GM19452 (cell line): ENCODE data around the gene SRGN.

Experiments used
- ATAC-seq: cut with Tn5 transposase; IDR thresholded peaks from one replicate; pipeline ENCODE4 v1.9.1; 2021; ENCODE audit not compliant: unreplicated experiment

The SRGN gene

DNA sequence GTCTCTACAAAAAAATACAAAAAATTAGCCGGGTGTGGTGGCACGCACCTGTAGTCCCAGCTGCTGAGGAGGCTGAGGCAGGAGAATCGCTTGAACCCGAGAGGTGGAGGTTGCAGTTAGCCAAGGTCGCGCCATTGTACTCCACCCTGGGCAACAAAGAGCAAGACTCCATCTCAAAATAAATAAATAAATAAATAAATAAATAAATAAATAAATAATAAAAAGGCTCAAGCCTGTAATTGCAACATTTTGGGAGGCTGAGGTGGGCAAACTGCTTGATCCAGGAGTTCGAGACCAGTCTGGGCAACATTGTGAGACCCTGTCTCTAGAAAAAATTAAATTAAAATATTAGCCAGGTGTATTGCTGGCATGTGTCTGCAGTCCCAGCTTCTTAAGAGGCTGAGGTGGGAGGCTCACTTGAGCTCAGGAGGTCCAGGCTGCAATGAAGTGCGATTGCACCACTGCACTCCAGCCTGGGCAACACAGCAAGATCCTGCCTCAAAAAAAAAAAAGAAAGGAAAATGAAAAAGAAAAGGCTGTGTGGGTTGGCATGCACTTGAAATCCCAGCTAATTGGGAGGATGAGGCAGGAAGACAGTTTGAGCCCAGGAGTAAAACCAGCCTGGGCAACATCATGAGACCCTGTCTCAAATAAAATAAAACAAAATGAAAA, 27.6 kb upstream of the SRGN start:
- no peak for ATAC-seq

DNA sequence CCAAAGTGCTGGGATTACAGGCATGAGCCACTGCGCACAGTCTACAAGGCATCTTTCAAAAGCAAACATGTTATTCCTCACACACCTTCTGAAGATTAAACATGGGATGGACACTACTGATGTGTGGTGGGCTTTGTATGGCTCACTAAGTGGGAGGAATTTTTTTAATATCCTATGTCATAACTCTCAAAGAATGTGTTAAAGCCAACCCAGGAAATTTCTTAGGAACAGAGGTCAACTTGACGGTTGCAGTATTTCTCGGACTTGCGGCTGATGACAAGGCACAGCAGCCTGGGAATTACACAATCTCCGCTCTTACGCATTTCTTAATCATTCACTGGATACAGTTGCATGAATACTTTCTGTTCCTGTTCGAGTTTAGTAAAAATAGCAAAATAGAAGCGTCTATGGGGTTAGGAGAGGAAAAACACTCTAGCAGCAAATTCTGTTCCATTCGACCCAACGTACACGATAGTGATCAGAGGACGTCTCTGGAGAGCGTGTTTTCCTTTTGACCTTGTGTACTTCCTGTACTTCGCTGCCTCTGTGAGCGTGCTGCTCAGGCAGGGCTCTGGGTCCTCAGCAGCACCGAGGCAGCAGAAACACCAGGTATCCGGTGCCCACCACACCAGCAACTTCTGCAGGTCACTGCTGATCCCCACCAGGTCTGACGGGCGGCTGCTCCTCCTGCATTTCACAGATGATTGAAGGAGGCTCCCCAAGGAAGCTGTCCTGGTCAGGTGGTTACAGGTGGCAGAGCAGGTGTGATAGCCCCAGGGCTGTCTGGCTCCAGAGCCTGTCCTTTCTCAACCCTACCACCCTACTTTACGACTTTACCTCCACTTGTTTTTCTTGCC, 26.4 kb upstream of the SRGN start:
- ATAC-seq, result peak; percentile 59

DNA sequence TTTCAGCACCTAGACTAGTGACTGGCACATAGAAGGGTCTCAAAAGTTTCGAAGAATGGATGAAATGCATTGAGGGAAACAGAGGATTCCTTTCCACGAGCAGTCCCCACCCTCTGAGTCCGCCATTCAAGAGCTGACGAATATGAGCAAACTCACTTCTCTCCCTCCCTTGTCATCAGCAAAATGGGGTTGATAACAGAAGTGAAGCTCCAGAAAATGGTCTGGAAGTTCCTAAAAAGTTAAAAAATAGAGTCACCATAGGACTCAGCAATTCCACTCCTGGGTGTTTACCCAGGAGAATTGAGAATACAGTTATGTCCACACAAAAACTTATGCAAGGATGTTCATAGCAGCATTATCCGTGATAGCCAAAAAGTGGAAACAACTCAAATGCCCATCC, 25.0 kb upstream of the SRGN start:
- ATAC-seq, result no peak

DNA sequence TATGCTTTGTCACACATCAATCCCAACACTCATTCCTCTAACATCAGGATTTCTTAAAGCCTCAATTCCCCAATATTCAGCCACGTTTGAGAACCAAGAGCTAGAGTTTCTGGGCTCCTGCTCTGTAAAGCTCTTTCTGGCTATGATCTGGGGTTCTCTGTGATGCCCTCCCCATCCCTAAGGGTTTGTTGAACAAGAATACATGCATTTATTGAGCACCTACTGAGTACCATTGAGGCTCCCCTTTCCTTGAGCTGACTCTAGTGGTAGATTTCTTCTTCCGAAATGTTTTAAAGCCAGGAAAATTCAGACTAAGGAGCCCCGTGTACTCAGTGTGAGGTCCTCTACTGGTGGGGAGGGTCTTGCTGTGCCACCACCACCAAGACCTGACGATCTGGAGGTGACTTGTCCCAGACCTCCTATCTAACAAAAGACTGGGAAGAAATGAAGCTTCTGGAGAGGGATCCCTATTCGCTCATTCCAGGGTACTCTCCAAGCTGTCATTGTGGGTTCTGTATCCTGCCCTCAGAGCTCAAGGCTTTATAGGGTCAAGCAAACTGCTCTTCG, 23.1 kb upstream of the SRGN start:
- ATAC-seq, result no peak

DNA sequence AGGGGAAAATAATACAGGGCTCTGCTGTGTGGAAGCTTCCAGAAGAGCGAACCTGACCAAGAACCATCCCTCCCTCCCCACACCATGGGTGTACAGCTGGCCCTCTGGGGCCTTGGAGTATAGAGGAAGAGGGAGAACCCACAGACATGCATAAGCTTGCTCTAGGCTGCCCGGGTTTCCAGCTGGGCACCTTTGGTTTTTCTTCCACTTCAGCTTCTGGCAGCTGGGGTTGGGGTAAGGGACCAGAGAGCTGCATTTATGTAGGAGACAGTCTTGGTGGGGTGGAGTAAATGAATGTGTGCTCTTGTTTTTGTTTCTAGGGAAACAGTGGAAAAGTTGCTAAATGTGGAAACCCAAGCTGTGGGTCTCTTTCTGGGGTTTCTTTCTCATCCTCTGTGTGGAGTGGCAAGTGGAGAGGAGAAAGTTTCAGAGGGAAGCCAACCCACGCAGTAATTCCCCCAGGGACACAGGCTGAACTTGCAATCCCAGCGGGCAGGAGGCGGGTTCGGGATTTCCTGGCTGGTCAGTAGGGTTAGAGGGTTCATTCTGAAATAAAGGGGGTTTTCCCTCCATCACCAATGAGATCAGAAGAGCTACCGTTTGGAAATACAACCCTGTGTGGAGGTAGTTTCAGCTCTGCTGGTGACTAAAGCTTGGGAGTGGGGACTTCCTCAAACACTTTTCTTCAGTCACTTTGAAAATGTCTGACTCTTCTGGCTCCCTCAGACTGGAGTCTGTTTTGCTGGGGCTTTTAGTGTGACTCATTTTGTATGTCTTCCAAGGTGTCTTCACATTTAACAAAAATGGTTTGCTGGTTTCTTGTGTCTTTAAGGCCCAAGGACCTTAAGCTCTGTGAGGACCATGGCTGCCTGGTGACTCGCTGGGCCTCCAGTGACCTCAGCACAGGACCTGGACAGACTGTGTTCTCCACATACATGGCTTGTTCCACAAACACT, 22.2 kb upstream of the SRGN start:
- peak; percentile 47 for ATAC-seq

DNA sequence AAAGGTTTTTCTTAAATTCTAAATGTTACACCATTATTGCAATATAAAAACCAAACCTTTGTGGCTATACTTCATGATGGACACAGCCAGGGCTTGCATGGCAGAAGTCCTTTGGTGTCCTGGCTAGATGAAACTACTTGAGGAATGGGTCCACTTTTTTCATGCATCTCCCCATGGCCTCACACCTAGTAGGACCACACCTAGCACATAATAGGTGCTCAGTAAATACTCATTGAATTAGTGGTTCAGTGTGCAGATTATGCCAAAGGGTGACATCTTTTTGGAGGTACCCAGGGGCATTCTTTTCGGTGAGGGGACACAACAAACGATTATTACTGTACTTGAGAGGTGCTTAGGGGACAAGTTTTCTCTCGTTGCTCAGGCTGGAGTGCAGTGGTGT, 20.7 kb upstream of the SRGN start:
- ATAC-seq, result no peak

DNA sequence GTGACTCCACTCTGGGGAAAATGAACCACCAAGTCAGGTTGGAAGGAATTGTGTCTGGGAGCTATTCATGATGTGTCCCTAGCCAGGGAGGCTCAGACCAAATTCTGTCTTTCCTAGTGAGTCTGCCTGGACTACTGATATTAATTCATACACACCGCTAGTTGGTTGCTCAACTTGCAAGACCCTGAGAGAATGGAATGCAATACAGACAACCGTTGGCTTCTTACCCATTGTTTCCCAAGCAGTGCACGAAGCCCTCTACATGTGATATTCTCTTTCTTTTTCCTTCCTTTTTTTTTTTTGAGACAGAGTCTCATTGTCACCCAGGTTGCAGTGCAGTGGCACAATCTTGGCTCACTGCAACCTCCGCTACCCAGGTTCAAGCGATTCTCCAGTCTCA, 19.4 kb upstream of the SRGN start:
- ATAC-seq, result no peak

DNA sequence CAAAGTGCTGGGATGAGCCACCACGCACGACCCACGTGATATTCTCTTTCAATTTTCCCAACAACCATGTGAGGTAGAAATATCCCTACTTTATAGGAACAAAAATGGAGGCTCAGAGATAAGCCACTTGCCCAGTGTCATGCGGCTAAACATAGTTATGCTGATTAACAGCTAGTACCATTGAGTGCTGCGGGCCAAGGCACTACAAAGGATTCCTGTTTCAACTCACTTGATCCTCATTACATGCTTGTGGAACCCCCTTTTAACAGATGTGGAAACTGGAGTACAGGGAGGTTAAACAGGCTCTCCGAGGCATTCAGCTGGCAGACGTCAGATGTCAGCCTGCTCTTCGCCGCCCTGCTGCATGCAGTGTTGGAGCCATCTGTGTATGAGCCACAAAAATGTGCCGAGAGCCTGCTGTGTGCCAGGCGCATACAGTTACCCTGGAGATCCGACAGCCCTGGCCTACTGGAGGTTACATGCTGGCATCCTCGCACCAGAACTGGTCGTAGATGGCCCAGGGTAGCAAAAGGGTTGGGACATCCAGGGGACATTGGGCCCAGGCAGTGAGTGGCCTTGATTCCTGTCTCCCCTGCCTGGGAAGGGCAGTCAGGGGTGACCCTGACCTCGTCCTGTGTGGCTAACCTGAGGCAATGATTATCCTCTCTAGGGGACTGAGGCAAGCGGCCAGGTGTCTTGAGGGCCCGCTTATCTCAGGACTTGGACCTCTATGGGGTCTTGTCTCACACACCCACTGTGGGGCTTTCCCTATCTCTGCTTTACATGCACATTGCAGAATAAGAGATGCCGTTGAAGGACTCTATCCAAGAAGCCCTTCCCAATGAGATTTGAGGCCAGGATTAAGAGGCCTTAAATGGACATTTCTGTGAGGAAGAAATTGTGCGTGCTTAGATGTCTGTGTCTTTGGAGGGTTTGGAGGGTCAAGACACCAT, 18.5 kb upstream of the SRGN start:
- no peak for ATAC-seq

DNA sequence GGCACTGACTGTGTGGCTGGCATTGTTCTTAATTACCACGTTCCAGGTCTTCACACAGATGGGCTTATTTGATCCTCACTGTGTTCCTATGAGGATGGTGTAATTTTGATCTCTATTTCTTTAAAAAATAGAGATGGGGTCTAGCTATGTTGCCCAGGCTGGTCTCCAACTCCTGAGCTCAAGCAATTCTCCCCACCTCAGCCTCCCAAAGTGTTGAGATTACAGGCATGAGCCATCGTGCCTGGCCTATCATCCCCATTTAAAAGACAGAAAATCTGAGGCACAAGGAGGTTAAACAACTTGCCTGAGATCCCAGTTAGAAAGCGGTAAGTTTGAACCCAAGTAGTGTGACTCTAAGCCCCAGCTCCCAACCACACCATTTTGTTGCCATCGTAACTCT, 17.0 kb upstream of the SRGN start:
- no peak for ATAC-seq

DNA sequence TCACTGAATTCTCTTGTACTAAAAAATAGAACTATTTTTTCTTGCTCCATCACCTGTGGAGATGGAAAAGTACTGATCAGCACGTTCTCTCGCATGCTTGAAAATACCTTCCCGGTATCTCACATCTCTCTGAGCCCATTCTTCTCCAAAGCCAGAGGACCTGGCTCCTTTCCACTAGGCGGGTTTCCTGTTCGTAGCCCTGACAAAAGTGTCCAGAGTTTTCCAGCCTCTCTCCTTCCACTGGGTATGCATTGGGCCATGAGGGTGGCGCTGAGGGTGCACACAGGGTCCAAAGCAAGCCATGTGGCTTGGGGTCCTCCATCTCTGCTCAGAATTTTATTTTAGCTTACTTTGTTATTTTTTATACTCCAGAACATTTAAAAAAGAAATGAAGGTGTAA, 16.3 kb upstream of the SRGN start:
- ATAC-seq, result no peak

DNA sequence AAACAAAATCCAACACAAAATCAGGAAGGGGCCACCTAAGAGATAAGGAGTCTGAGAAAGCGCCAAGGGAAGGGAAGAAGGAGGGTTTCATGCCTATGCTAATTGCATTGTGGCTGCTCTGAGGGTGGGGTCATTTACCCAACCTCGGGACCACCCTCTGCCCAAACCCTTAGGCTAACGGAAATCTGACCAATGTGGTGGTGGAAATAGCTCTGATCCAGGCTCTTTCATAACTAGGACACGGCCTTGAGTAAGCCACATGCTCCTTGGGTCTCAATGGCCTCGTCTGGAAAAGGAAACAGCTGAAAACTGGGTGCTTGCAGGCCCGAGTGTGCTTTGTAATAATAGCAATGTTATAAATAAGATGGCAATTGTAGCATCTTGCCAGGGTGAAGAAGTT, 14.9 kb upstream of the SRGN start:
- no peak for ATAC-seq

DNA sequence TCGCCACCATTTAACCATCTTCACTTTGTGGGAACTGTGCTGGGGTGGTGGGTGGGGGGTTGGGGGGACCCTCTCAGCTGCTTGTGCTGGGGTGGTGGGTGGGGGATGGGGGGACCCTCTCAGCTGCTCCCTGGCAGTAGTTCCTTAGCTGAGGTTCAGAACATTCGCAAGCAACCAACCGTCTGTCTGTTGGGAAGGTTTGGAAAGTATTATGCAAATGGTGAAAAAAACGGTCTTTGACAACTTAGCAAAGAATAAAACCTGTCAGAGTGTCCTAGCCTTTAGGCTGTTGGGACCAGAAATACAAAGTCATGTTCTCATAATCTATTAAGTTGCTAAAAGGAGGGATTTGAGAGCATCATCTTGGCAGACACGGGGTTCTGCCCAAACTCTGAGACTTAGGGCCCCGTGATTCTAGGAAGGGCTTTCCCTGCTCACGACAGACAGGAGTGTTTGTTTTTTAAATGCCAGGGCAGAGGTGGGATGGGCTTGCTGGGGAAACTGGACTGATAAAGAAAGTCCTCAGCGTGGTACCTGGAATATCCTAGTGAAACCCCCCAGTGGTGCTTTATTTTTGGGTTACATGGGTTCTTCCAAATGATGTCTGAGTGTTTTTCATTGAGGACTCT, 14.1 kb upstream of the SRGN start:
- ATAC-seq, result no peak

DNA sequence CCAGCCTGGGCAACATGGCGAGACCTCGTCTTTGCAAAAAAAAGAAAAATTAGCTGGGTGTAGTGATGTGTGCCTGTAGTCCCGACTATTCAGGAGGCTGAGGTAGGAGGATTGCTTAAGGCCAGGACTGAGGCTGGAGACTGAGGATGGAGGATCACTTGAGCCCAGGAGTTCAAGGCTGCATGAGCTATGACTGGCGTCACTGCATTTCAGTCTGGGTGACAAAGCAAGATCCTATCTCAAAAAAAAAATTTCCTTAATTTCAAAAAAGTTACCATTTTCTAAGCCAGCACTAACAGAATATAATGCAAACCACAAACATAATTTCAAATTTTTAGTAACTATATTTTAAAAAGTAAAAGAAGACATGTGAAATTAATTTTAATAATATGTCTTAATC, 13.4 kb upstream of the SRGN start:
- ATAC-seq, result no peak

DNA sequence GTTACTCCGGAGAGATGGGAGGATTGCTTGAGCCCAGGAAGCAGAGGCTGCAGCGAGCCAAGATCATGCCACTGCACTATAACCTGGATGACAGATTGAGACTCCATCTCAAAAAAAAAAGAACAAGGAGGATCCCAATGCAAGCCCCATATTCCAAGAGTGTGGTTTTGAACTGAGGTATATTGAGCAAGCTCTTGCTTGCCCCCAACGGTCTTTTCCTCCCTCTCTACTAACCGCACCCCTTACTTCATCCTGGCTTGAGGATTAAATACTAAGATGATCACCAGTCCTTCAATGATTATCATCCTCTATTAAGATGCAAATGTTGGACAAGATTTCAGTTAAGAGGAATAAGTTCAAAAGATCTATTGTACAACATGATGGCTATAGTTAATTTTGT, 12.5 kb upstream of the SRGN start:
- ATAC-seq, result no peak

DNA sequence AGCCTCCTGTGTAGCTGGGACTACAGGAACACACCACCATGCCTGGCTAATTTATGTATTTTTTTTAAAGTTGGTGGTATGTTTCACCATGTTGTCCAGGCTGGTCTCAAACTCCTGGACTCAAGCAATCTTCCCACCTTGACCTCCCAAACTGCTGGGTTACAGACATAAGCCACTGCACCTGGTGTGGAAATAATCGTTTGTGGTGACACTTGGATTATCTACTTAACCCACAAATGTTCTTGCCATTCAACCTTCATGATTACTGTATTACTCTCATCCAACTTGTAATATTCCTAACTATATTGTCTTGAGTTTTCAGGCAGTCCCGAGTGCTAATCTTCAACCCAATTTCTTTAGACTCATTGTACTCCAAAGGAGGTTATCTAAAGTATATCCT, 9.6 kb upstream of the SRGN start:
- no peak for ATAC-seq

DNA sequence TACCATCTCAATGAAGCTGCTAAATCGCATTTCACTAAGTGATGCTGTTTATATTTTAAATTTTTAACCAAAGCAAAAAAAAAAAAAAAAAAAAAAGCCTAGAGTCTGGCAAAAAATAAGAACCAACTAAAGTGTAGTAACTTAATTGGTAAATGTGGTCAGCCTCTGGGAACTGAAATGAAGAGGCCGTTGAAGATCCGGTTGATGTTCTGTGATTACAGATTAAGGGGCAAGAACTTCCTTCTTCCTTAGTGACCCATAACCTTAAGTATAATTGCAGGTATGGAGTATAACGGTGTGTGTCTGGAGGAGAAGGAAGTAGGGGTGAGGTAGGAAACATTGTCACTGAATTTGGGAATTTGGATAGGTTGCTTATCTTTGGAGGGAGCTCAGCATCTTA, 7.7 kb upstream of the SRGN start:
- ATAC-seq, result no peak

DNA sequence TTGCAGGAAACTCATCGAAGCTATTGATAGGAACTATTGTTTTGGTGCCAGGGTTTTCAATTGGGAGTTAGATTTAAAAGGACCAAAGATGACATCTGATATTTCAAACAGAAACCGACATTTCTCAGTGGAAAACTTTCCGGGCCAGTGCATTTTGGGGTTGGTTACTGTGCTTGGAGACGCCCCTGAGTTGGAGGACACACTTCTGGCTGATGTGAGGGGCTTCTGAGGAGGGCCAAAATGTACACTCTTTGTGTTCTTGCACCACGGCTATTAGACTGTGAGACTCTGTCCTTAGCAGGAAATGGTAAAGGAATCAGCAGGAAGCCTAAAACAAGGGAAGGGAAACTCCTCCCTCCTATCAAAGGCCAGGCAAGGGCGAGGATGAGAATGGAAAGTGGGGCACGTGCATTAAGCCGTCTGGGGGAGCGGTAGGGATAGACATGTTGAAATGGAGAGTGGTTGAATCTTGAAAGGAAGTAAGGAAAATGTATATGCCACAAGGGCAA, 1.8 kb upstream of the SRGN start:
- ATAC-seq, result no peak

DNA sequence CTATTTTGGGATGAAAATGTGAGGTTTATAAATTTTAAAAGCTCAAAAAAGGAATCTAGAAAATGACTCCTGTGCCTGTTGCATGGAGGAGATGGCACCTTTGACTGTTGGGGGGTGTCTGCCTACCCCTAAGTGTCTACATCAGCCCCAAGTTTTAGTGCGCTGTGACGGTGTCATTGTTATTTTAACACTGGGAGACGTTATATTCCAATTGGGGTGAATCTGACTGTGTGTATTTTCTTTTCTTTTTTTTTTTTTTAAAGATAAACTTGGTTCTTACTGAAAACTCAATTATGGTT, 517 bp downstream of the SRGN start:
- ATAC-seq, result no peak

DNA sequence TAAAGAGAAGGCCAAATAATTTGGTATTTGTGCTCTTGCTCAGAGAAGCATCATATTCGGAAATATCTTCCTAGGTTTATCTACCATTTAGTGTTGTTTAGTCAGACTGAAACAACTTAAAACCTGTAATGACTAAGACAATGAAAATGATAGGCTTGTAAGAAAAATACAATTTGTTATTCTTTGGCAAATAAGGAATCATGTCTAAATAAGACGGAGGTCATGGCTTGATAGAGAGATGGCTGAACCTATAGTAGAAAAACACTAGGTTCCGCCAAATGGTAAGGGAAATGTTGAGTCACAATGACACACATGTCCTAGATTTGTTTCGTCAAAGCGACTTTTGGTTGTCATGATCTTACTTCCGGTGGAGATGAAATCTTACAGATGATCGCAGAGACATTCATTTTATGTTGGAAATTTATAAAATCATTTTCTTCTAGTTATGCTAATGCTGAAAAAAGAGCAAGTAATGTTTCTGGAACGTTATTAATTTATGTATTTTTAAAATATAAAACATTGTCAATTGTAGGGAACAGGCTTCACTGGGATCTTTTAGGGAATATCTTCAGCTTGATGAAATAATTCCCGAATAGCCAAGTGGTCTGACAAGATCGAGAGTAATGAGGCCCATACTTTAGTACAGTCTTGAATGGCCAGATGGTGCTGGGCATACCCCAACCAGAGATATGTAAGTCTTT, 1.0 kb downstream of the SRGN start:
- no peak for ATAC-seq
